ENCODE measurements around the gene CFAP46. TPM values are rescaled to one million over a fixed set of nuclear protein-coding genes. Genes with fewer than 3 reads are reported as not detected.

CFAP46 gene
- total and polyA plus RNA-seq, 2 of the 4 experiments (the other 2 are of a cell fraction) = 1.3 to 1.8 TPM

DNA sequence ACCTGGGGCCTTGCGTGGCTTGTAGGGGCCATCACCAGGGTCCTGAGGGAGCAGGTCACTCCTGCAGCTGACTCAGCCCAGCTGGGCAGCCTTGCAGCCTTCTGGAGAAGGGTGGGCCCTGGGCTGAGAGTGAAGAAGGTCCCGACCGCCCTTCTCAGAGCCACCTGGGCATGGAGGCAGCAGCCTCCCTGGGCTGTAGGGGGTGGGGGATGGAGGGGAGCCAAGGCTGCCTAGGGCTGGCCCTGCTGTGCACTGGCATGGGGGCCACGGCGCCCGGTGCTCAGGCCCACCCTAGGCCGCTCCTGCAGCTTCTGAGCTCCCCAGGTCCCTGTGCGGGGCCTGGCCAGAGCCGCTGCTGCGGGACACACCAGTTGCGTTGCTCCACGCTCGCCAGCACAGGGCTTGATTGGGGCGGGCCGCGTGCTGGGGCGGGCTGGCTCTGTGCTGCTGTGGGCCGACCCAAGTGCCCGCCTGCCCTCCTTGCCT, 92.8 kb downstream of the CFAP46 start:
- Histone ChIP-seq H2BK120ac (ENCODE audit: low read depth, low read length) (no peak overlapping the region), H2BK20ac (ENCODE audit: low read depth, low read length) (no peak overlapping the region), H4K5ac (ENCODE audit: low read depth, low read length) (no peak overlapping the region), H2BK5ac (ENCODE audit: low read depth, low read length, poor library complexity, severe bottlenecking) (no peak overlapping the region), H3K56ac (ENCODE audit: extremely low read depth, insufficient read depth, low read length) (no peak overlapping the region), H3K4me3 (ENCODE audit: insufficient read depth, low read depth, low read length) (no peak overlapping the region), H3K9ac (ENCODE audit: low read depth, low read length) (no peak overlapping the region), H3K4ac (ENCODE audit: low read depth, low read length) (no peak overlapping the region), H3K23ac (ENCODE audit: low read depth, low read length) (no peak overlapping the region), H2BK15ac (ENCODE audit: low read depth, low read length) (no peak overlapping the region), H3K79me1 (ENCODE audit: low read depth in 1 of 2, low read length in 2 of 2) (no peaks in the 10 kb centered on the region), H3K18ac (ENCODE audit: low read depth, low read length) (no peak overlapping the region), H4K91ac (ENCODE audit: insufficient read depth, low read depth, low read length) (no peak overlapping the region), H3K9me3 (ENCODE audit: control insufficient read depth, insufficient read depth, low read length) (no peaks in the 10 kb centered on the region; the same call in 1 of the 2 replicates), H2AK5ac (ENCODE audit: low read depth, low read length) (no peak overlapping the region), H3K27me3 (ENCODE audit: control insufficient read depth, insufficient read depth, low read length) (peaks cover 33% of the 10 kb centered on the region), H3K36me3 (ENCODE audit: control insufficient read depth, insufficient read depth, low read length) (no peaks in the 10 kb centered on the region), H3K14ac (replicated peaks; ENCODE audit: low read depth, low read length) (no peak overlapping the region), H3K4me2 (ENCODE audit: low read depth, low read length) (no peak overlapping the region), H2AK9ac (replicated peaks; ENCODE audit: low read depth, low read length, poor library complexity) (no peak overlapping the region), H2AFZ (replicated peaks; ENCODE audit: low read length, poor library complexity) (no peak overlapping the region), H3K27ac (ENCODE audit: insufficient read depth, low read length) (no peak overlapping the region), H4K8ac (ENCODE audit: low read depth in 2 of 2, low read length in 2 of 2) (no peak overlapping the region), H3K9me1 (ENCODE audit: insufficient read depth, low read length) (no peaks in the 10 kb centered on the region), H4K20me1 (ENCODE audit: insufficient read depth, low read length) (no peaks in the 10 kb centered on the region), H3K4me1 (ENCODE audit: control insufficient read depth, insufficient read depth, low read length) (no peaks in the 10 kb centered on the region)
- intact Hi-C loops (cut with micrococcal nuclease) = no loop called here
- POLR2A ChIA-PET (ENCODE audit: unreplicated experiment) = no interaction called here
- no TSS peak for BruUV-seq (replicated peaks)
- DNase-seq (no peak), ATAC-seq (ENCODE audit: low read depth) (no peak)
- dilution Hi-C loops (cut with HindIII; ENCODE audit: low sequenced_read_pairs, unreplicated experiment) = no loop called here
- WGBS, 2 experiments (ENCODE audit: extremely low coverage in 2 of 2, insufficient read length in 1 of 2) = 80% methylated on average over 9 of the region's 19 CpGs; no CpG with 5 or more reads in 1 of the 2 experiments
- in situ Hi-C loops (cut with MboI; ENCODE audit: low sequenced_read_pairs) = no loop called here
- CTCF ChIA-PET = no interaction called here
- TF ChIP-seq CEBPB (IDR thresholded peaks at IDR 0.05; ENCODE audit: low read depth, low read length) (no peak), RCOR1 (IDR thresholded peaks at IDR 0.05; ENCODE audit: insufficient replicate concordance, low read length) (no peak), RAD21 (IDR thresholded peaks at IDR 0.05; ENCODE audit: low read length) (no peak), SMC3 (IDR thresholded peaks at IDR 0.05; ENCODE audit: low read depth, low read length) (no peak), MAZ (IDR thresholded peaks at IDR 0.05; ENCODE audit: borderline replicate concordance, low read depth, low read length) (no peak), POLR2A (IDR thresholded peaks at IDR 0.05; ENCODE audit: low read depth, low read length) (no peak), CHD1 (IDR thresholded peaks at IDR 0.05; ENCODE audit: low read depth, low read length) (no peak), MAFK (IDR thresholded peaks at IDR 0.05; ENCODE audit: low read depth, low read length) (no peak), FOS (IDR thresholded peaks at IDR 0.05; ENCODE audit: low read depth, low read length) (no peak), NFE2L2 (IDR thresholded peaks at IDR 0.05; ENCODE audit: low read depth, low read length) (no peak), CTCF (conservative IDR thresholded peaks at IDR 0.05; ENCODE audit: low read depth, low read length) (no peak), MXI1 (IDR thresholded peaks at IDR 0.05; ENCODE audit: borderline replicate concordance, low read depth, low read length) (no peak), BHLHE40 (IDR thresholded peaks at IDR 0.05; ENCODE audit: low read depth, low read length) (no peak), RFX5 (IDR thresholded peaks at IDR 0.05; ENCODE audit: low read depth, low read length) (no peak)
- TF ChIP-seq, protein P1, sequence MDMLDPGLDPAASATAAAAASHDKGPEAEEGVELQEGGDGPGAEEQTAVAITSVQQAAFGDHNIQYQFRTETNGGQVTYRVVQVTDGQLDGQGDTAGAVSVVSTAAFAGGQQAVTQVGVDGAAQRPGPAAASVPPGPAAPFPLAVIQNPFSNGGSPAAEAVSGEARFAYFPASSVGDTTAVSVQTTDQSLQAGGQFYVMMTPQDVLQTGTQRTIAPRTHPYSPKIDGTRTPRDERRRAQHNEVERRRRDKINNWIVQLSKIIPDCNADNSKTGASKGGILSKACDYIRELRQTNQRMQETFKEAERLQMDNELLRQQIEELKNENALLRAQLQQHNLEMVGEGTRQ (IDR thresholded peaks at IDR 0.05; ENCODE audit: low read depth, low read length) = no peak
- TF ChIP-seq, protein P2, sequence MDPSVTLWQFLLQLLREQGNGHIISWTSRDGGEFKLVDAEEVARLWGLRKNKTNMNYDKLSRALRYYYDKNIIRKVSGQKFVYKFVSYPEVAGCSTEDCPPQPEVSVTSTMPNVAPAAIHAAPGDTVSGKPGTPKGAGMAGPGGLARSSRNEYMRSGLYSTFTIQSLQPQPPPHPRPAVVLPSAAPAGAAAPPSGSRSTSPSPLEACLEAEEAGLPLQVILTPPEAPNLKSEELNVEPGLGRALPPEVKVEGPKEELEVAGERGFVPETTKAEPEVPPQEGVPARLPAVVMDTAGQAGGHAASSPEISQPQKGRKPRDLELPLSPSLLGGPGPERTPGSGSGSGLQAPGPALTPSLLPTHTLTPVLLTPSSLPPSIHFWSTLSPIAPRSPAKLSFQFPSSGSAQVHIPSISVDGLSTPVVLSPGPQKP (IDR thresholded peaks at IDR 0.05; ENCODE audit: borderline replicate concordance, low read depth, low read length) = no peak
